Lower leg skin (tissue), 3 donors: ENCODE measurements around the gene NIPAL3.

Experiments
- CTCF ChIP-seq, 3 donors: fragments of 450-650 bp; IDR thresholded peaks; one replicate each; pipeline ENCODE4 v1.5.1; 2016; ENCODE audit warnings: antibody characterized with exemption in 3 of 3, mild to moderate bottlenecking in 3 of 3, moderate library complexity in 2 of 3
- POLR2A ChIP-seq, 2 donors: fragments of 450-650 bp; IDR thresholded peaks; one replicate each; pipeline ENCODE4 v1.6.1; 2016 to 2017; ENCODE audit warnings: antibody characterized with exemption in 2 of 2, mild to moderate bottlenecking in 1 of 2, moderate library complexity in 1 of 2

DNA sequence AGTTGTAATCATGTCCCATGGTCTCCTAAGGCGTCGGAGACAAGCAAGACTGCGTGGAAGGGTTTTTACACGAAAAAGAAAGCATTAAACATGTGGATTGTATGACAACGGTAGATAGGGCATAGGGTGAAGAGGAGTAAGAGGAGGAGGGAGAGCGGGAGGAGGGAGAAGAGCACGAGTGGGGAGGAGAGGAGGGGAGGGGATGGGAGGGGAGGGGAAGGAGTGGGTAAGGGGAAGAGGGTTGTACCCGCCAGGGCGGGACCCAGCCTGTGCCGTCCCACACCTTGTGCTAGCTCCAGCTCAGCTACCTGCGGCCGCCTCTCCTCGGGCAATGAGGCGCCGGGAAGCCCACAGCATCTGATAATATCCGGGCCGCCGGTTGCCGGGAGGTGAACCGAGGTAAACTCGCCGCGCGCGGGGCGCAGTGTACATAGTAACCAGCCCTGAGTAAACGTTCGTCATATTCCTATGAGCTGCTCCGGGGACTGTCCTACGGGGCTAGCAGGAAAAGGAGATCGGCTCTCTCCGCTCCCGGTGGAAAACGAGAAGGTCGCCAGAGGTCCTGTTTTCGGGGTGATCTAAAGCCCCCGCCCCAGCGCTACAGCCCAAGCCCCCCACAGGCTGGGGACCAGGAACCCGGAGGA lies 86.6 kb downstream of the NIPAL3 start:
- TF ChIP-seq CTCF (IDR thresholded peaks at IDR 0.05), result no peak
- no peak for TF ChIP-seq POLR2A (IDR thresholded peaks at IDR 0.05)
